Suppressor macrophage treated with lipopolysaccharide for 1 hour (primary cell): ENCODE measurements around the gene ZNF668.

Experiments used
- DNase-seq, 3 donors: peaks; one replicate each; pipeline ENCODE4 v3.0.0-alpha.2; 2020 to 2022

The ZNF668 gene

DNA sequence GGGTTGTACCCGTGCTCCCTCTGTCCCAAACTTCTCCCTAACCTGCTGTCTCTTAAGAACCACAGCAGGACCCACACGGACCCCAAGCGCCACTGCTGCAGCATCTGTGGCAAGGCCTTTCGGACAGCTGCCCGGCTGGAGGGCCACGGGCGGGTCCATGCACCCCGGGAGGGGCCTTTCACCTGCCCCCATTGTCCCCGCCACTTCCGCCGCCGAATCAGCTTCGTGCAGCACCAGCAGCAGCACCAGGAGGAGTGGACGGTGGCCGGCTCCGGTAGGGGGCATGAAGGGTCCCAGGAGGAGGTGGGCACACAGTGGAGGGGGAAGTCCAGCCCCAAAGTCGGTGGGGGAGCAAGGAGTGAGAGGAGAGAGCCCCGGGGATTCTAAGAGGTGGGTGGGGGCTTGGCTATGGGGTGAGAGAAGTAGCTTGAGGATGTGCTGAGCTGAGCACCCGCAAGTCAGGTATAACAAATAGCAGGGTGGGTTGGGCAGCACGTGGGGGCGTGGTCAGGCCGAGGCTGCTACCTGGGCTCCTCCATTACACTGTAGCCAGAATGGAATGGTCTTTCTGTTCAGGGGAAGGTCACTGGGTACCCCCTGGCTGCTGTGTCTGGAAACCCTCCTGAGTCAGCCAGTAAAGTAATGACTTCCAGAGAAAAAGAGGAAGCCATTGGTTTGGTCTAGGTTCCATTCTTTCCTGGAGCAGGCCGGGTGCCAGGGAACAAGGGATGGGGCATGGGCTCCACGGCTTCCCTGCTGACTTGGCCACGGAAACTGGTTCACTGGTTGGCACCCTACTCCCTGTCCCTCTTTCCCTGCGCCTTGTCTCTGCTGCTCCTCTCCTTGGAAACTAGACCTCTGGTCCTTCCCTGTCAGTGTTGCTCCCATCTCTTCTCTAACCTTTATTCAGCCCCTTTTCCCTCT, 7.7 kb upstream of the ZNF668 start:
- DNase-seq, result peak; percentile 44 to 50 (median 47)

DNA sequence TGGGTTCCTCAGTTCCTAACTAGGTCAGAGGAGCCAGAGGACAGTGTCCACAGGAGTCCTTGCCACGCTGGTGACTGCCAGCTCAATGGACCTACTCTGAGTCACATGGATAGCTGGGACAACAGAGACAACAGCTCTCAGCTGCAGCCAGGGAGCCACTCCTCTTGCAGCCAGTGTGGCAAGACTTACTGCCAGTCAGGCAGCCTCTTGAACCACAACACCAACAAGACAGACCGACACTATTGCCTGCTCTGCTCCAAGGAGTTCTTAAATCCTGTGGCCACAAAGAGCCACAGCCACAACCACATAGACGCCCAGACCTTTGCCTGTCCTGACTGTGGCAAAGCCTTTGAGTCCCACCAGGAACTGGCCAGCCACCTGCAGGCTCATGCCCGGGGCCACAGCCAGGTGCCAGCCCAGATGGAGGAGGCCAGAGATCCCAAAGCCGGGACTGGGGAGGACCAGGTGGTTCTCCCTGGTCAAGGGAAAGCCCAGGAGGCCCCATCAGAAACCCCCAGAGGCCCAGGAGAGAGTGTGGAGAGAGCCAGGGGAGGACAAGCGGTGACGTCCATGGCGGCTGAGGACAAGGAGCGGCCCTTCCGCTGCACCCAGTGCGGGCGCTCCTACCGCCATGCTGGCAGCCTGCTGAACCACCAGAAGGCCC, 6.8 kb upstream of the ZNF668 start:
- DNase-seq, result no peak

DNA sequence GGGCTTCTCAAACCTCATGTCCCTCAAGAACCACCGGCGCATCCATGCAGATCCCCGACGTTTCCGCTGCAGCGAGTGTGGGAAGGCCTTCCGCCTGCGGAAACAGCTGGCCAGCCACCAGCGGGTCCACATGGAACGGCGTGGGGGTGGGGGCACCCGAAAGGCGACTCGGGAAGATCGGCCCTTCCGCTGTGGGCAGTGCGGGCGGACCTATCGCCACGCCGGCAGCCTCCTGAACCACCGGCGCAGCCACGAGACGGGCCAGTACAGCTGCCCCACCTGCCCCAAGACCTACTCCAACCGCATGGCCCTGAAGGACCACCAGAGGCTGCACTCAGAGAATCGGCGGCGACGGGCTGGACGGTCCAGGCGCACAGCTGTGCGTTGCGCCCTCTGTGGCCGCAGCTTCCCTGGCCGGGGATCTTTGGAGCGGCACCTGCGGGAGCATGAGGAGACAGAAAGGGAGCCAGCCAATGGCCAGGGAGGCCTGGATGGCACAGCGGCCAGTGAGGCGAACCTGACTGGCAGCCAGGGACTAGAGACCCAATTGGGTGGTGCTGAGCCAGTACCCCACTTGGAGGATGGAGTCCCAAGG, 6.1 kb upstream of the ZNF668 start:
- DNase-seq, result no peak

DNA sequence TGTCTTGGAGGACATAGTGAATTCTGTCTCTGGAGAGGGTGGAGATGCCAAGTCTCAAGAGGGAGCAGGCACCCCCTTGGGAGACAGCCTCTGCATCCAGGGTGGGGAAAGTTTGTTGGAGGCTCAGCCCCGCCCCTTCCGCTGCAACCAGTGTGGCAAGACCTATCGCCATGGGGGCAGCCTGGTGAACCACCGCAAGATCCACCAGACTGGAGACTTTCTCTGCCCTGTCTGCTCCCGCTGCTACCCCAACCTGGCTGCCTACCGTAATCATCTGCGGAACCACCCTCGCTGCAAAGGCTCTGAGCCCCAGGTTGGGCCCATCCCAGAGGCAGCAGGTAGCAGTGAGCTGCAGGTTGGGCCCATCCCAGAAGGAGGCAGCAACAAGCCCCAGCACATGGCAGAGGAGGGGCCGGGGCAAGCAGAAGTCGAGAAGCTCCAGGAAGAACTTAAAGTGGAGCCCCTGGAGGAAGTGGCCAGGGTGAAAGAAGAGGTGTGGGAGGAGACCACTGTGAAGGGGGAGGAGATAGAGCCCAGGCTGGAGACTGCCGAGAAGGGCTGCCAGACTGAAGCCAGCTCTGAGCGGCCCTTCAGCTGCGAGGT, 5.4 kb upstream of the ZNF668 start:
- DNase-seq, result peak in 1 of 3 donors; percentile 15

- DNase-seq, result no peak
Observed at GRCh38 chr16:31078597-31079341, 4.7 kb upstream of the ZNF668 start.

DNA sequence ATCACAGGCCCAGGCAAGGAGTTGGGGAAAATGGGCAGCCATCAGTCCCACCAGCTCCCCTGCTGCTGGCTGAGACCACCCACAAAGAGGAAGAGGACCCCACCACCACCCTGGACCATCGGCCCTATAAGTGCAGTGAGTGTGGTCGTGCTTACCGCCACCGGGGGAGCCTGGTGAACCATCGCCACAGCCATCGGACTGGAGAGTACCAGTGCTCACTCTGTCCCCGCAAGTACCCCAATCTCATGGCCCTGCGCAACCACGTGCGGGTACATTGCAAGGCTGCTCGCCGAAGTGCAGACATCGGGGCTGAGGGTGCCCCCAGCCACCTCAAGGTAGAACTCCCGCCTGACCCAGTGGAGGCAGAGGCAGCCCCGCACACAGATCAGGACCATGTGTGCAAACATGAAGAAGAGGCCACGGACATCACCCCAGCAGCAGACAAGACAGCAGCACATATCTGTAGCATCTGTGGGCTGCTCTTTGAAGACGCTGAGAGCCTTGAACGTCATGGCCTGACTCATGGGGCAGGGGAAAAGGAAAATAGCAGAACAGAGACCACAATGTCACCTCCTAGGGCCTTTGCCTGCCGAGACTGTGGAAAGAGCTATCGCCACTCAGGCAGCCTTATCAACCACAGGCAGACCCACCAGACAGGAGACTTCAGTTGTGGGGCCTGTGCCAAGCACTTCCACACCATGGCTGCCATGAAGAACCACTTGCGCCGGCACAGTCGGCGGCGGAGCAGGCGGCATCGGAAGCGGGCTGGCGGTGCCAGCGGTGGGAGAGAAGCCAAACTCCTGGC, 3.8 kb upstream of the ZNF668 start:
- no peak for DNase-seq

DNA sequence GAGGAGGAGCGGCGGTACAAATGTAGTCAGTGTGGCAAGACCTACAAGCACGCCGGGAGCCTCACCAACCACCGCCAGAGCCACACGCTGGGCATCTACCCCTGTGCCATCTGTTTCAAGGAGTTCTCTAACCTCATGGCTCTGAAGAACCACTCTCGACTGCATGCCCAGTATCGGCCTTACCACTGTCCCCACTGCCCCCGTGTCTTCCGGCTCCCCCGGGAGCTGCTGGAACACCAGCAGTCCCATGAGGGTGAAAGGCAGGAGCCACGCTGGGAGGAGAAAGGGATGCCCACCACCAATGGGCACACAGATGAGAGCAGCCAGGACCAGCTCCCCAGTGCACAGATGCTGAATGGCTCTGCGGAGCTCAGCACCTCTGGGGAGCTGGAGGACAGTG, 3.0 kb upstream of the ZNF668 start:
- DNase-seq, result no peak

DNA sequence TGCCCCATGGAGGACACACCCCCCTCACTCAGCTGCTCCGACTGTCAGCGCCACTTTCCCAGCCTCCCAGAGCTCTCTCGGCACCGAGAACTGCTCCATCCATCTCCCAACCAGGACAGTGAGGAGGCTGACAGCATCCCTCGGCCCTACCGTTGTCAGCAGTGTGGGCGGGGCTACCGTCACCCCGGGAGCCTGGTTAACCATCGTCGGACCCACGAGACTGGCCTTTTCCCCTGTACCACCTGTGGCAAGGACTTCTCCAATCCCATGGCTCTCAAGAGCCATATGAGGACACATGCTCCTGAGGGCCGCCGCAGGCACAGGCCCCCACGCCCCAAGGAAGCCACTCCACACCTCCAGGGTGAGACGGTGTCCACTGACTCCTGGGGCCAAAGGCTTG, 2.3 kb upstream of the ZNF668 start:
- DNase-seq, result no peak

DNA sequence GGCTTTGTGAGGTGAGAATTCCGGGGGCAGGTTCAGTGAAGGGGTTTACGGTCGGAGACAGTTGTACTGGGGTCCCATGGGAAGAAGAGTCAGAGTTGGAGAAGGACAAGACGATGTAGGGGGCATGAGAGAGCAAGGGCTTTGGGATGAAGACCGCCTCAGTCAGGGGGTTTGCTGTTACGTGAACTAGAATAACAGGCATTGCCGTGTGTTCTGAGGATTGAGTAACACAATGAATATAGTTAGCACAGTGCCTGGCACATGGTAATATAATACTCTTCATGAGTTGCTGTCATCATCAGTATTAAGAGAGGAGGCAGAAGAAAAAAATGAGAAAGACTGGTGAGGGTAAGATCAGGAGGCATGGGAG, 759 bp upstream of the ZNF668 start:
- DNase-seq, result no peak

DNA sequence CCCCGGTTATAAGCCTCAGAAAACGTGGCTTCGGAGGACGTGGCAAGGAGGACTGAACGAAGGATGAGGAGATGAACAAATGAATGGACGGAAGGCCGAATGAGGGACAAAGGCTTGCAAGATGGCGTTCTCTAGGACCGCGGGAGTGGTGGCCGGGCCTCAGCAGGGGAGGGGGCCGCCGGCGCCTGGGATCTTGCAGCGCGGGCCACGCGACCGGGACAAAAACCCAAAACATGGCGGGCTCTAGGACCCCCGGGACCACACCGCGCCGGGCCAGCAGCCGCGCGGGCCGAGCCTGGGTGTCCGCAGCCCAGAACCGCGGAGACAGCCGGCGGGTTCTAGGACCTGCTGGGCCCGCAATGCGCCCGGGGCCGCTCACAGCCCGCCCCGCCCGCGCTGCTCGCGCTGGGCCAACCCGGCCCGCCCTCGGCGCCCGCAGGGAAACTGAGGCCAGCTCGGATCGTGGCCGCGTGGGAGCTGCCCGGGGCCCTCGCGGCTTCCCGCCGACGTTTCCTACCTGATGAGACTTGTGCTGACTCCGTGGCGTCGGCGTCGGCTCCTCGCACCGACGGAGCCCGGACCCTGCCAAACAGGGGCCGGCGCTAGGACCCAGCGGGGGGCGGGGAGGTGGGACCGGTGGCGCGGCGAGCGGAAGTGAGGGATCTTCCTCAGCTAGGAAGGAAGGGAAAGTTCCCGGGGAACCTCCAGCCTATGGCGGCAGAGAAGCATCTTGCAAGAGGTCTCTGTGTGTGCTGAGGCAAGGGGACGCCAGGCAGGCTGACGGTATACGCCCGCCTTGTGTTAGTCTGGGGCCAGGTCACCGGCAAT, 684 bp downstream of the ZNF668 start:
- DNase-seq, result peak; percentile 96 to 98 (median 96)

DNA sequence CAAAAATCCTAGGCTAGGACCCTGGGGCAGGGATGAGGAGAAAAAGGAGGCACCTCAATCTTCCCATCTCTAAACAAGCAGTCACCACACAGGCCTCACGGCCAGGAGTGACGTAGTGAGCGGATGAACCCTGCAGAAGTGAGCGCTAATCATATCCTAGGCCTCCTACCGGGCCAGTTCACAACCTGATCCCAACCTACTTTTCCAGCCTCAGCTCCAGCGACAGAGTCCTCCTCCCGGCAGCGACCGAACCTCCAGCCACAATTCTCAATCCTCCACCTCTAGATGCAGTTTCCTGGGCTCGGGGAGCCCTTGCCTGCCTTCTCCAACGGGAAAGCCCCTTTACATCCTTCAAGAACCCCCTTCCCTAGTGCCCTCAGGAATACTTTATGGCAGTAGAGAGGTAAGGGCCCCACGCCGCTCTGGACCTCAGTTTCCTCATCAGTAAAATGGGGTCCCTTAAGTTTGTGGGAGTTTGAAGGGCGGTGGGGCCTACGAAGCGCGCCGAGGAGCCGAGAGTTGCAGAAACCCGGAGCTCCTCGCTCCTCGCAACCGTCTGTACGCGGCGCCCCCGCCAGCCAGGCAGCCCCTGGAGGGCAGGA, 1.4 kb downstream of the ZNF668 start:
- peak in 2 of 3 donors; percentile 32 to 43 for DNase-seq

GRCh38 chr16:31071861-31072260, 2.2 kb downstream of the ZNF668 start:
- DNase-seq, result peak; percentile 33 to 58 (median 47)

DNA sequence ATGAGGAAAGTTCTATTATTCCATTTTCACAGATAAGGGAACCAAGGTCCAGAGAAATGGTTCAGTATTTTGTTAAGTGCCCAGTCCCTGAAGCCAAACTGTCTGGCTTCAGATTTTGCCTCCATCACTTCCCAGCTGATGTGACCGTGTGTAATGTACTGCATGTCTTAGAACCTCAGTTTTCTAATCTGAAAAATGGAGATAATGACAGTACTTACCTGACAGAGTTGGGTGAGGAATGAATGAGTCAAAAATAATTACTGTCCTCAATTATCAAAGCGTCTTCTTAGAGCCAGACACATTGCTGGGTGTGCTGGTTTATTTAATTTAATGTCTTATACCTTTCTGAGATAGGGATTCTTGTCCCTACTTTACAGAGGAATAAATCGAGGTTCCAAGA, 6.7 kb downstream of the ZNF668 start:
- DNase-seq, result no peak

DNA sequence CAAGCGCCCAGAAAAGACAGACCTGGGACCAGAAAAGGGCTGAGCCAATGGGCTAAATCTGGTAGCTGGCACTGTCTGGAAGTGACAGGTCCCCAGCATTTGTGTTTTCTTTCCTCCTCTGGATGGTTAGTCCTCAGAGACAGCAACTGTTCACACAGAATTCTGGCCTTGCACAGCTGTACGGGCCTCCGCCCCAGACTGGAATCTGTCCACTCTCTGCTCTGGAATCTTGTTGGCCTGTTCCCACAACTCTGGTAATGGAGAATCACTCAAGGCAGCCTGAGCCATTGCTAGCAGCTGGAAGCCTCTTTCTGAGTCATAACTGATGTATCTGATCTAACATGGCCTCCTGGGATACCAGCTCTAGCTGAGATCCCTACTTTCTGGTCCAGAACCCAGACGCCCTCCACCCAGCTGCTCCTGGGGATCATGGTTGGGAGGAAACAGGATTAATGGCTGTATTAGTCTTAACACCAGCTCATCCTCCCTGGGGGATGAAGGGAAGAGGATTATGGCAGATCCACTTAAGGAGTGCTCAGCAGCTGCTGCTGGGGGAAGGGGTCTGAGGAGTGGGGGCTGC, 9.1 kb downstream of the ZNF668 start:
- DNase-seq, result no peak

DNA sequence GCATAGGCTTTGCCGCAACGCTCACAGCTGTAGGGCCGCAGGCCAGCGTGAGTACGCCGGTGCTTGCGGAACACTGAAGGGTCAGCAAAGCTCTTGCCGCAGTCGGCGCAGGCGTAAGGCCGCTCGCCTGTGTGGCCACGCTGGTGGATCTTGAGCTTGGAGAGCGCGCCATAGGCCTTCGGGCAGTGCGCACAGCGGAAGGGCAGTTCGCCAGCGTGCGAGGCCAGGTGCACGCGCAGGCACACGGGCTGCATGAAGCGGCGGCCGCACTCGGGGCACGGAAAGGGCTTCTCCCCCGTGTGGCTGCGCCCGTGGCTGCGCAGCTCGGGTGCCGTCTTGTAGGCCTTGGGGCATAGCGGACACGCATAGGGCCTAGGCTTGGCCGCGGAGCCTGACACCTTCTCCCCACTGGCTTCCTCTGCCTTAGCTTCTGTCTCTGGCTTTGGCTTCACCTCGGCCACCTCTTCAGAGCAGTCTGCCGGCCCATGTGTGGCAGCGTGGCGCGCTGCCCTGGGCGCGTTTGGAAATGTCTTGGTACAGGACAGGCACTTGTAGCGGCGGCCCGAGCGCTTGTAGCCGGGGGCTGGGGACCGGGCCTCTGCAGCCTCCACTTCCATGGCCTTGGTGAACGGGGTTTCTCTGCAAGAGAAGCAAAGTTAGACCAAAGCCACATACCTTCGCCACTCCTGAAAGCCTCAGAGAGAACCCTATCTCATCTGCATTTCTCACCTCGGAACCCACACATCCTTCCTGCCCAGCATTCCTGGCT, 10.0 kb downstream of the ZNF668 start:
- DNase-seq, result no peak

GRCh38 chr16:31063495-31063842, 10.6 kb downstream of the ZNF668 start:
- DNase-seq, result no peak

DNA sequence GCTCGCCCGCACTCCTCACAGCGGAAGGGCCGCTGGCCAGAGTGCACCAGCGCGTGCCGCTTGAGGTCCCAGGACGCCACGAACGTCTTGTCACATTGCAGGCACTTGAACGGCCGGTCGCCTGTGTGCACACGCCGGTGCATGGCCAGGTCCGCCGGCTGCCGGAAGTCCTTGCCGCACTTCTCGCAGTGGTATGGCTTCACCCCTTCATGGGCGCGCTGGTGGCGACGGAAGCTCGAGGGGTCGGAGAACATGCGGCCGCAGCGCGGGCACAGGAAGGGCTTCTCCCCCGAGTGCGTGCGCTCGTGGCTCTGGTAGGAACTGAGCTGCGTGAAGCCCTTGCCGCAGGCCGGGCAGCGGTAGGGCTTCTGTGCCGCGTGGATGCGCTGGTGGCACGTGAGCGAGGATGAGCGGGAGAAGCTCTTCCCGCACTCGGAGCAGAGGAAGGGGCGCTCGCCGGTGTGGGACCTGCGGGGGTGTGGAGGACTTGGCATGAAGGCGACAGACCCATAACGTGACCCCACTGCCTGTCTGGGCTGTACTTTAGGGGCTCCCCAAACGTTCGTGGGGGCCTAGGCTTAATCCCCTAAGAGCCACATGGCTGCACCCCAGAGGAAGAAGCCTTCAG, 12.1 kb downstream of the ZNF668 start:
- DNase-seq, result no peak

DNA sequence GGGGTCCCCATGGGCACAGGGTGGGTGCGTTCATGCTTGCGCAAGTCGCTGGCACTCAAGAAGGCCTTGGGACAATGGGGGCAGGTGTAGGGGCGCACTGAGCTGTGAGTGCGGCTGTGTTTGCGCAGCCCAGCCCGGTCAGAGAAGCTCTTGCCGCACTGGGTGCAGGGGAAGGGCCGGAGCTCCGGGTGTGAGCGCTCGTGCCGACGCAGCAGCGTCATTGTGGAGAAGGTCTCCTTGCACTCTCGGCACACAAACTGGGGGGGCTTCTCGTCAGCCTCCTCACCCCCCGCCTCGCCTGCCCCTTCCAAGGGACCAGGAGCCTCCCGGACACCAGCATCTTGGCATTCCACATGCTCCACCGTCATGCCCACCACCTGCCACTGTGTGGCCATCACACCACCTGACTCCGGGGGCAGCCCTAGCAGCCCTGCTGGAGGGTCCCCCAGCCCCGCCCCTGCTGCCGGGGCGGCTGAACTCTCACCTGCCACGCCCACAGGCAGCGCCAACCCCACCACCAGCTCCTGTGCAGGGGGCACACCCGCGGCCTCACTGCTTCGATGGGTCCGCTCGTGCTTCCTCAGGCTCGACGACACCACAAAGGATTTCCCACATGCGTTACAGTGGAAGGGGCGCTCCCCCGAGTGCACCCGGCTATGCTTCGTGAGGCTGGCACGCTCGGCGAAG, 12.8 kb downstream of the ZNF668 start:
- DNase-seq, result no peak
